Measurements from ENCODE around the gene RRP12.
"Not testable (repeated sequence)": the region's sequence is repeated elsewhere in the genome, so short reads cannot be mapped to it uniquely, and the experiment has no call there.

Gene RRP12

GRCh38 chr10:97426776-97427570 is 25.8 kb upstream of the RRP12 start:
- H4K8ac ChIP-seq (ENCODE audit: low read depth, low read length), result no peak overlapping the region
- WGBS, 2 donors (ENCODE audit: extremely low coverage in 2 of 2, insufficient read length in 2 of 2, insufficient replicate concordance in 1 of 2), result no CpG with 5 or more reads among the region's 34 CpGs
- H2BK12ac ChIP-seq (ENCODE audit: low read length), result no peak overlapping the region
- H2BK120ac ChIP-seq (ENCODE audit: low read depth, low read length), result peak overlapping the region; percentile 95
- H2AFZ ChIP-seq (ENCODE audit: low read length), result peak overlapping the region; percentile 86
- H3K18ac ChIP-seq (ENCODE audit: low read length), result peak overlapping the region; percentile 98
- peaks cover 4% of the 10 kb centered on the region for H3K79me1 ChIP-seq (ENCODE audit: low read depth, low read length)
- peak overlapping the region; percentile 84 for H3K4ac ChIP-seq (ENCODE audit: low read length)
- H2BK5ac ChIP-seq (ENCODE audit: low read length), result peak overlapping the region; percentile 30
- peak overlapping the region; percentile 63 for H3K4me2 ChIP-seq (ENCODE audit: insufficient read depth, low read length, poor library complexity, severe bottlenecking)
- H3K4me3 ChIP-seq (ENCODE audit: low read length in 2 of 2), result peak overlapping the region; percentile 98 to 100
- peak overlapping the region; percentile 98 for H3K9ac ChIP-seq (ENCODE audit: low read depth, low read length, poor library complexity)
- no peaks in the 10 kb centered on the region for H3K9me3 ChIP-seq (replicated peaks in 1 of 2; ENCODE audit: control insufficient read depth in 2 of 2, insufficient read depth in 1 of 2, low read depth in 1 of 2, low read length in 2 of 2)
- H2BK15ac ChIP-seq (ENCODE audit: low read length), result peak overlapping the region; percentile 76
- peak overlapping the region; percentile 72 for H3K14ac ChIP-seq (ENCODE audit: low read length)
- H3K4me1 ChIP-seq (ENCODE audit: control insufficient read depth in 2 of 2, insufficient read depth in 1 of 2, low read depth in 1 of 2, low read length in 2 of 2), result peaks cover 6% of the 10 kb centered on the region in 2 donors
- peaks cover 21 to 42% of the 10 kb centered on the region in 2 donors for H3K36me3 ChIP-seq (replicated peaks in 1 of 2; ENCODE audit: control insufficient read depth in 2 of 2, insufficient read depth in 2 of 2, low read length in 2 of 2)
- H3K27ac ChIP-seq (replicated peaks; ENCODE audit: low read length), result peak overlapping the region; percentile 85
- H3K23ac ChIP-seq (ENCODE audit: low read depth, low read length, poor library complexity), result no peak overlapping the region
- peak overlapping the region; percentile 59 for H2AK5ac ChIP-seq (ENCODE audit: low read depth, low read length)
- no peak for DNase-seq (ENCODE audit: low spot score)
- H3K27me3 ChIP-seq (ENCODE audit: control insufficient read depth in 3 of 3, insufficient read depth in 3 of 3, low read depth in 1 of 3, low read length in 3 of 3), result no peaks in the 10 kb centered on the region
- no peak overlapping the region for H4K91ac ChIP-seq (ENCODE audit: low read depth, low read length, poor library complexity)

- Histone ChIP-seq H2BK5ac (ENCODE audit: low read length) (peak within 1 kb of the TSS; percentile 30), H3K4me1 (ENCODE audit: control insufficient read depth in 2 of 2, insufficient read depth in 1 of 2, low read depth in 1 of 2, low read length in 2 of 2) (peaks cover 6% of the 10 kb centered on the region in 2 donors), H3K27me3 (ENCODE audit: control insufficient read depth in 3 of 3, insufficient read depth in 3 of 3, low read depth in 1 of 3, low read length in 3 of 3) (no peaks in the 10 kb centered on the region), H3K79me1 (ENCODE audit: low read depth, low read length) (peaks cover 4% of the 10 kb centered on the region), H2AK5ac (ENCODE audit: low read depth, low read length) (peak within 1 kb of the TSS; percentile 59), H4K91ac (ENCODE audit: low read depth, low read length, poor library complexity) (no peak within 1 kb of the TSS), H2BK15ac (ENCODE audit: low read length) (peak within 1 kb of the TSS; percentile 76), H3K36me3 (replicated peaks in 1 of 2; ENCODE audit: control insufficient read depth in 2 of 2, insufficient read depth in 2 of 2, low read length in 2 of 2) (peaks cover 14 to 34% of the 10 kb centered on the region in 2 donors), H3K4ac (ENCODE audit: low read length) (peak within 1 kb of the TSS; percentile 84), H2AFZ (ENCODE audit: low read length) (peak within 1 kb of the TSS; percentile 86), H4K8ac (ENCODE audit: low read depth, low read length) (peak within 1 kb of the TSS; percentile 23), H3K9me3 (replicated peaks in 1 of 2; ENCODE audit: control insufficient read depth in 2 of 2, insufficient read depth in 1 of 2, low read depth in 1 of 2, low read length in 2 of 2) (no peaks in the 10 kb centered on the region), H3K18ac (ENCODE audit: low read length) (peak within 1 kb of the TSS; percentile 98), H3K9ac (ENCODE audit: low read depth, low read length, poor library complexity) (peak within 1 kb of the TSS; percentile 98), H2BK120ac (ENCODE audit: low read depth, low read length) (peak within 1 kb of the TSS; percentile 95), H3K27ac (replicated peaks; ENCODE audit: low read length) (peak within 1 kb of the TSS; percentile 85), H3K4me3 (ENCODE audit: low read length in 2 of 2) (peak within 1 kb of the TSS; percentile 98 to 100), H3K14ac (ENCODE audit: low read length) (peak within 1 kb of the TSS; percentile 94), H3K23ac (ENCODE audit: low read depth, low read length, poor library complexity) (peak within 1 kb of the TSS; percentile 71), H3K4me2 (ENCODE audit: insufficient read depth, low read length, poor library complexity, severe bottlenecking) (peak within 1 kb of the TSS; percentile 63), H2BK12ac (ENCODE audit: low read length) (no peak within 1 kb of the TSS)
- no CpG with 5 or more reads among the region's 90 CpGs for WGBS, 2 donors (ENCODE audit: extremely low coverage in 2 of 2, insufficient read length in 2 of 2, insufficient replicate concordance in 1 of 2)
- peak; percentile 96 for DNase-seq (ENCODE audit: low spot score)
These were observed 25.0 kb upstream of the RRP12 start, which contains the start of gene PGAM1 for GRCh38 chr10:97425964-97426775. TSS of gene PGAM1 (plus strand) at chr10:97426191. CDS start at chr10:97426308, 117 bp downstream.

GRCh38 chr10:97423757-97424098 is 22.6 kb upstream of the RRP12 start:
- not testable (repeated sequence) for H2BK5ac ChIP-seq (ENCODE audit: low read length); H3K4ac ChIP-seq (ENCODE audit: low read length); H3K18ac ChIP-seq (ENCODE audit: low read length); H3K9me3 ChIP-seq (replicated peaks in 1 of 2; ENCODE audit: control insufficient read depth in 2 of 2, insufficient read depth in 1 of 2, low read depth in 1 of 2, low read length in 2 of 2); H3K23ac ChIP-seq (ENCODE audit: low read depth, low read length, poor library complexity); H3K27me3 ChIP-seq (ENCODE audit: control insufficient read depth in 3 of 3, insufficient read depth in 3 of 3, low read depth in 1 of 3, low read length in 3 of 3); H2AFZ ChIP-seq (ENCODE audit: low read length); H2AK5ac ChIP-seq (ENCODE audit: low read depth, low read length); H3K4me3 ChIP-seq (ENCODE audit: low read length in 2 of 2); H3K9ac ChIP-seq (ENCODE audit: low read depth, low read length, poor library complexity); H3K4me2 ChIP-seq (ENCODE audit: insufficient read depth, low read length, poor library complexity, severe bottlenecking); H3K14ac ChIP-seq (ENCODE audit: low read length); H3K79me1 ChIP-seq (ENCODE audit: low read depth, low read length); H2BK120ac ChIP-seq (ENCODE audit: low read depth, low read length); H3K4me1 ChIP-seq (ENCODE audit: control insufficient read depth in 2 of 2, insufficient read depth in 1 of 2, low read depth in 1 of 2, low read length in 2 of 2); H2BK12ac ChIP-seq (ENCODE audit: low read length); H2BK15ac ChIP-seq (ENCODE audit: low read length); H3K27ac ChIP-seq (replicated peaks; ENCODE audit: low read length); DNase-seq (ENCODE audit: low spot score); H4K91ac ChIP-seq (ENCODE audit: low read depth, low read length, poor library complexity); H4K8ac ChIP-seq (ENCODE audit: low read depth, low read length)
- WGBS, 2 donors (ENCODE audit: extremely low coverage in 2 of 2, insufficient read length in 2 of 2, insufficient replicate concordance in 1 of 2), result no CpG with 5 or more reads among the region's 8 CpGs
- peaks cover 2 to 12% of the 10 kb centered on the region in 2 donors for H3K36me3 ChIP-seq (replicated peaks in 1 of 2; ENCODE audit: control insufficient read depth in 2 of 2, insufficient read depth in 2 of 2, low read length in 2 of 2)

- Histone ChIP-seq H2BK12ac (ENCODE audit: low read length) (no peak overlapping the region), H3K23ac (ENCODE audit: low read depth, low read length, poor library complexity) (no peak overlapping the region), H3K9ac (ENCODE audit: low read depth, low read length, poor library complexity) (no peak overlapping the region), H3K9me3 (replicated peaks in 1 of 2; ENCODE audit: control insufficient read depth in 2 of 2, insufficient read depth in 1 of 2, low read depth in 1 of 2, low read length in 2 of 2) (no peaks in the 10 kb centered on the region), H3K79me1 (ENCODE audit: low read depth, low read length) (no peaks in the 10 kb centered on the region), H2BK5ac (ENCODE audit: low read length) (no peak overlapping the region), H3K36me3 (replicated peaks in 1 of 2; ENCODE audit: control insufficient read depth in 2 of 2, insufficient read depth in 2 of 2, low read length in 2 of 2) (no peaks in the 10 kb centered on the region), H2AFZ (ENCODE audit: low read length) (no peak overlapping the region), H3K27ac (replicated peaks; ENCODE audit: low read length) (no peak overlapping the region), H3K4me3 (ENCODE audit: low read length in 2 of 2) (no peak overlapping the region), H3K4ac (ENCODE audit: low read length) (no peak overlapping the region), H3K14ac (ENCODE audit: low read length) (no peak overlapping the region), H4K91ac (ENCODE audit: low read depth, low read length, poor library complexity) (no peak overlapping the region), H4K8ac (ENCODE audit: low read depth, low read length) (no peak overlapping the region), H2BK15ac (ENCODE audit: low read length) (no peak overlapping the region), H3K4me2 (ENCODE audit: insufficient read depth, low read length, poor library complexity, severe bottlenecking) (no peak overlapping the region), H3K4me1 (ENCODE audit: control insufficient read depth in 2 of 2, insufficient read depth in 1 of 2, low read depth in 1 of 2, low read length in 2 of 2) (peaks cover 3 to 13% of the 10 kb centered on the region in 2 donors), H3K27me3 (ENCODE audit: control insufficient read depth in 3 of 3, insufficient read depth in 3 of 3, low read depth in 1 of 3, low read length in 3 of 3) (no peaks in the 10 kb centered on the region), H2AK5ac (ENCODE audit: low read depth, low read length) (peak overlapping the region; percentile 36), H2BK120ac (ENCODE audit: low read depth, low read length) (no peak overlapping the region), H3K18ac (ENCODE audit: low read length) (peak overlapping the region; percentile 24)
- no CpG with 5 or more reads among the region's 6 CpGs for WGBS, 2 donors (ENCODE audit: extremely low coverage in 2 of 2, insufficient read length in 2 of 2, insufficient replicate concordance in 1 of 2)
- DNase-seq (ENCODE audit: low spot score), result no peak
These were observed 15.4 kb upstream of the RRP12 start for GRCh38 chr10:97416565-97416964.
